HG03108 (cell line): ENCODE results near the gene CALML3.

Experiments
- ATAC-seq: cut with Tn5 transposase; IDR thresholded peaks from one replicate; pipeline ENCODE4 v1.9.1; 2021; ENCODE audit warnings: moderate library complexity; ENCODE audit not compliant: unreplicated experiment

CALML3 gene

DNA sequence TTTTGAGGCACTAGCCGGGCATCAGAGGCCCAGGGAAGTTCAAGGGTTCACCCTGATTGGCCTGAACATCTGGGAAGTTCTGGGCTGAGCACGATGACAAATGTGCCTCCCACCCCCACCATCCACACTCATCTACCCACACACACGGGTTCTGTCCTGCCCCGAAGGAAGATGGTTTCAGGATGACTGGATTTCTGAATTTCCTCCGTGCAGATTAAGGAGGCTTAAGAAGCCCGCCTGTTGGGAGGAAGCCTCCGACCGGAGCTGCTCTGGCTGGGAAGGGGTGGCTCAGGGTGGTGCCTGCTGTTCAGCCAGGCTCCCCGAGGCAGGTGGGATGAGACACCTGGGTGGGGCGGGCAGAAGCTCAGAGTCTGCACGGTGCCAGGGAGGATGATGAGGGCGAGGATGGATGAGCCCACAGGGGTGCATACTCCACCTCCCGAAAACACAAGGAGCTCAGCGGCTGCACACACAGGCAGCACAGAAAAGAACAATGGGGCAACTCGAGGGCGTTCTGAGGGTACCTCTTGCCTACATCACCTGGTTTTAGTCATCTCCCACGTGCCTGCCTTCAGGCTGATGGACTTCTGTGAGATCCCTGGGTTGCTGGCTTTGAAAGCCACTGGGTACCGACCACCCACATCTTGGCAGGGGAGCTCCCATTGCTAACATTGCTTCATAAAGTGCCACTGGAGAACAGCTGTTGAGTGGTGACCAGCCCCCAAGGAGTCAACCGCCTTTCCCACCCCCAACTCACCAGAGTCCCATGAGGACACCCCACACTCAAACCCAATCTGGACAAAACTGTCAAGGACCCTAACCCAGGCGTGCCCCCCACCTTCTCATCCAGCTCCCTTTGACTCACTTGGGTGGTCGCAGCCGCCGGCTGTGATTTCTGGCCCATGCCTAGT, 41.2 kb downstream of the CALML3 start:
- ATAC-seq: no peak

DNA sequence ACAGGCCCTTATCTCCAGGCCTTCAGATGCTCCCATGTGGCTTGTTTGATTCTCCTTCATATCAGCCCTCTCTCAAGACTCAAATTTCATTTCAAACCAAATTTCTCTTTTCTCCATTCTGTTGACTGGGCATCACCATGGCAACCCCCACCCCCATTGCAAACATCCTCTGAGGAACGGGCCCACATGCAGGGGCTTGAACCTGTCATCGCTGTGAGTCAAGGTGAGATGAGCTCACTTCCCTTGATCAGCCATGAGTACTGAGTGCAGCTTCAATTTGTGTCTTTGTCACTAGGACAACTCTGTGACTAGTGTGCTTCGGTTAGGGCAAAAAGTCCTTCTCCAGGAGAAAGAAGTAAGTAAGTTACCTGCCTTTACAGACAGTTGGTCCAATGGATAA, 41.9 kb downstream of the CALML3 start:
- ATAC-seq: no peak

DNA sequence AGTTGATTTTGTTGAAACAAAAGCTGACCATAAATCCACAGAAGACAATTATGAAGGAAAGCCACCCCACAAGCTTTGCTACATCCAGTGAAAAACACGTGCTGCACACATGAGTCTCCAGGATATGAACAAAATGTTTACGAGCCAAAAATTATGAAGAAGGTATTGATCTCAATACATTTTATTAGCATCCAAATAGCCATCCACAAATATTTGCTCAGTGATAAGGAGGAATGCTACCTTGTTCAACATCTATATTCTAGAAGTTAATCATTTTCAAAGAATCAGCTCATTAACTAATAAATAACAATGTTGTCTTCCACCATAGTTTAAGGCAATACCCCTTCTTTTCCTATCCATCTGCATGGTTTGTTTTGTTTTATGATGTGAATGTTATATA, 42.7 kb downstream of the CALML3 start:
- ATAC-seq: no peak

DNA sequence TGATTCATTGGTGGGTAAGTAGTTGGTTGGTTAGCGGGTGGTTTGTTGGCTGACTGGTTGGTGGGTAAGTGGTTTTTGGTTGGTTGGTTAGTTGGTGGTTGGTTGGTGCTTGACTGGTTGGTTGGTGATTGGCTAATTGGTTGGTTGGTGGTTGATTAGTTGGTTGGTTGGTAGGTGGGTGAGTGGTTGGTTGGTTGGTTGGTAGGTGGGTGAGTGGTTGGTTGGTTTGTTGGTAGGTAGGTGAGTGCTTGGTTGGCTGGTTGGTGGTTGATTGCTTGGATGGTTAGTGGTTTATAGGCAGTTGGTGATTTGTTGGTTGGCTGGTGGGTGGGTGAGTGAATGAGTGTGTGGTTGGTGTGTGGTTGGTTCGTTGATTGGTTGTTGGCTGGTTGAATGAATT, 44.2 kb downstream of the CALML3 start:
- ATAC-seq: no peak

DNA sequence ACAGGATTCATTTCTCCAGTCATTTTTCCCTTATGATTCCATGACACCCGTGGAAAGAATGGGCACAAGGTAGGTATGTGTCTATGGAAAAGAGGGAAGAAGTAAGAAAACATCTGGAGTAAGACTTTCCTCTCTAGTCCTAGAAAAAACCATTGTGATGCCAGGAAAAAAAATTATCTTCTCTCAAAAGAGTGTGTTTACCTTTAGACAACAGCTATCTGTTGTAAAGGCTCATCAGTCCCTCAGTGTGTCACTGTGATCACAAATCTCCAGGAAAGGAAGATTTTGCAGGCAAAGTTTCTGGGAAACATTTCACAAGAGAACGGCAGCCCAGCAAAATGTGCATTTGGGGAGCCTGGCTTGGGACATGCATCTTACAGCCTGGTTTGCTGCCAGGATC, 44.8 kb downstream of the CALML3 start:
- no peak for ATAC-seq

DNA sequence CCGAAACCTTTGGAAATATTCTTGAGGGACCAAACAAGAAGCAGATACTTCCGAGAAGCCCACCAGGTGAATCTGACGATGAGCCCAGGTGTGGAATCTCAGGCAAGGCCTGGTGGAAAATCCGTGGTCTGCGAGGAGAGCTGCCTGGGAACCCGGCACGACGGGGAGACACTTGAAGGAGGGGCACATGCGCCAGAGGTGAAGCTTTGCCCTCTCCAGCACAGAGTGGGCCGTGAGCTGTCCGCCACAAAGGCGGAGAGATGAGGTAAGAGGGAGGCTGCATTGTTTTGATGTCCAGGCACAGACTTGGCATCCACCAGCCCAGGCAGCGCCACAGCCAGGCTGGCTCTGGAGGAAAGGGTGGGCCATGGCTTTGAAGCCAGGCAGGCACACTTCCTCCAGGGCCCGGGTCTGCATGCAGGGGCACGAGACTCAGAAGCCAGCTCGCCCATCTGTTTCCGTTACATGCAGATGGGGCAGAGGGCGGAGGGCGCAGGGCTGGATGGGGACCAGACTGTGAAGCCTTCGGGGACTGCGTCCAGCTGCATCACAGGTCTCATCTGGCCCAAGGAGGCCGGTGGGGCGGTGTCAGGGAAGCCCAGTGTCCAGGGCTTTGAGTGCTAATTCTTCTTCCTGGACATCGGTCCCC, 45.4 kb downstream of the CALML3 start:
- no peak for ATAC-seq

DNA sequence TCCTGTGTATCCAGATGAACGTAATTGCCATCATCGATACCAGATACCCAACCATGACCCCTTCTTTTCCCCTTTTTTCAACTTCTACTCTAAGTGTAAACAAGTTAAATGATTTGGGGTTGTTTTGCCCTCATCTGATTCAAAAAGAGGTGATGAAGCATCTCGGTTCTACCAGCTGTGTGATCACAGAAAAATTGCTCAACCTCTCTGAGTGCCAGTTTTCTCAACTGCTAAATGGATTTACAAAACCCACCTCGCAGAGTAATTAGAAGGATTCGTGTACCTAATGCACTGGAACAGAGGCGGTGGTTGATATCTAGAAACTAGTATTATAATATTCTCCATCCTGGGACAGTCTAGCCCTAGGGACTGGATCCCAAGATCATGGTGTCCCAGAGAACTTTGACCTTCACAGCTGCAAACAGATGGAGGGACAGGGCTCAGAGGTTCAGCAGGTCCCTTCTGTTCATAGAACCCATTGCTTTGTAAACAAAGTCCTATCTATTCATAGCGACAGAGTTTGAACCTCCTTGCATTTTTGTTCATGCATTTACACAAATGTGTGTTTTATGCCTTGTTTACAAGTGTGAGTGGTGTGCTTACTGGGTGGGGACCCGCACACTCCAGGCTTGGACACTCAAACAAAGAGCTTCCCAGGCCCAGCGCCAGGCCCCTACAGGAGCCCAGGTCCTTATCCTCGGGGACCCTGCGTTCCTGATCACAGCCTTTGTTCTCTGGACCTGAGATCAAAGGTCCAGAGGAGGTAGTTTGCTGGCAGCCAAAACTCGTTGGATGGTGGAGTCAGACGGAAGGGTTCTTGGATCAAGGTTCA, 46.4 kb downstream of the CALML3 start:
- ATAC-seq: no peak

DNA sequence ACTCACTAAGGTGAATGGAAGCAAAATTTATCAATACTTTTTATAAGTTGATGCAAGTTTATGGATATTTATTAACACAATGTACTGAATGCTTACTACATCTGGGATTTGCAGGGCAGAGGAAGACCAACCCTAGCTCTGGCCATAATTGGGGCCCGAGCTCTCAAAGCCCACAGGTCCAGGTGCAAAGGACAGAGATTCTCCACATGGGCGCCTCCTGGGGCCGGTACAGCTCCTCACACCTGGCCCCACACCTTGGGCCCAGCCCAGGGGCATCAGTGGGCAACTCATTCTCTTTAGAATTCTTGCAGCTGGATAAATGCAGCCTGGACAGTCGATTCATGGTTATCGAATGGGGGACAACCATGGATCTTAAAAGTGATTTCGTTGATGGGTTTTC, 47.1 kb downstream of the CALML3 start:
- ATAC-seq: no peak

DNA sequence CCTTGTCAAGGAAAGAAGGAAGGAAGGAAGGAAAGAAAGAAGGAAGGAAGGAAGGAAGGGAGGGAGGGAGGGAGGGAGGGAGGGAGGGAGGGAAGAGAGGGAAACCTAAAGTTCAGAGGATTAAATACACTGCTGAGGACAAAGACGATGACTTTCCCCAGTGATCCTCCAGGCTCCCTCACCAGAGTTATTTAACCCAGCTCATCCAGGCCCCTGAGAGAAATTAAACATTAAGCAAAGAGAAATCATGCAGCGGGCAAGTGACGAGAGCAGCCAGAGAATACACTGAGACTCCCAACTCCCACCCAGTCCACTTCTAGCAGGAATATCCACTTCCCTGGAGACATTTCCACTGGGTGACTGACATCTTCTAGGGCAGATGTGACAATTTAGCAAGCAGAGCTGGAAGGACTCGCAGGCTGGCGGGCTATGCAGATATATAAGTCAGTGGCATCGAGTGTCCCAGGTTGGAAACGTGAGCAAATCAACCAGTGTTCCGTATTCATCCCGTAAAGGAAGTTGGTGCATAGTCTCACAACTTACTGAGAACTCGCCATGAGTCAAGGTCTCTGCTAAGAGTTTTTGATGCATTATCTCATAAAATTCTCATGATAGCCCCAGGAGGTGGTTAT, 48.7 kb downstream of the CALML3 start:
- no peak for ATAC-seq

DNA sequence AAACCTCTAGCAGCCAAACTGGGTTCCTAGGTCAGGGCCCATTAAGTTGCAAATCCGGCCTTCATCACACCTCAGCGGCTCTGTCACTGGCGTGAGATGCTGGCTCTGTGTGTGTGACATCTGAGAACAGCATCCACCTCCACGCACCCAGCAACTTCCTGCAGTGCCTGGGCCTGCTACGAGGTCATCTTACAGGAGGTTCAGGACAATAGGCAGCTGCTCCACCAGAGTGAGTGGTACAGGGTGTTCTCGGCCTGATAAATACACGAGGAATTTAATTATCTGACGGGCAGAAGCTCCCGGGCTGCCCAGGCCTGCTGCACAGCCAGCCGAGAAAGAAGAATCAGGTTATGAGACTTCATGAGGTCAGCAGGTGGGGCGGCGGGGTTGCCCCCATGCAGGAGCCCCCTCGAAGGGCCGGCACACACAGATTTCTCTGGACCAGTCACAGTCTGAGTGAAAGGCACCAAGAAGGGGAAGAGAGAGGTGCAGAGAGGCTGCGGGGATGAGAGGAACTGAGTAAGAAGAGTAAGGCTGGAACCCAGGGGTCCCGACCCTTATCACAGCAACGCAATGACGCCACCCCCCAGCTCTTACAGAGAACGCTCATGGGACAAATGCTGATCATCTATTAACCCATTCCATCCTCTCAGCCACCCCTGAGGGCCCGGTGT, 49.3 kb downstream of the CALML3 start:
- no peak for ATAC-seq

DNA sequence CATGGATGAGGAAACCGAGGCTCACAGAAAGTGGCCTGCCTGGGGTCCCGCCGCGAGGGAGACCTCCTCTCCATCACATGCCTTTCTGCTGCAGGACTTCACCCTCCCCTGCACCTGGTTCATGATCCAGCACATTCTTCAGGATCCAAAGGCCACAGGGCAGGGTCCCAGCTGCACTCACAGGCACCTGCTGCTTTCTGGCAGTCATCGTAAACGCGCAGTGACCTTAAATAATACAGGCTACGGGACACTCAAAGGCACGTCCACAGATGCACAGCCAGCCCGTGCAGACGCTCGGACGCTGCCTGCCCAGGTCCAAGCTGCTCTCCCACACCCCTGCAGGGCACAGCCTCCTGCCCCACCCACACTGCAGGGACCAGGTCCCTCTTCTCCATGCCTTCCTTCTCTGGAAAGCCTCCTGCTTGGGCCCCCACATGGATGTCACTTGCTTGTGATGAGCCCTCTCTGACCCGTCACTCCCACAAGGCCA, 49.9 kb downstream of the CALML3 start:
- ATAC-seq: no peak

DNA sequence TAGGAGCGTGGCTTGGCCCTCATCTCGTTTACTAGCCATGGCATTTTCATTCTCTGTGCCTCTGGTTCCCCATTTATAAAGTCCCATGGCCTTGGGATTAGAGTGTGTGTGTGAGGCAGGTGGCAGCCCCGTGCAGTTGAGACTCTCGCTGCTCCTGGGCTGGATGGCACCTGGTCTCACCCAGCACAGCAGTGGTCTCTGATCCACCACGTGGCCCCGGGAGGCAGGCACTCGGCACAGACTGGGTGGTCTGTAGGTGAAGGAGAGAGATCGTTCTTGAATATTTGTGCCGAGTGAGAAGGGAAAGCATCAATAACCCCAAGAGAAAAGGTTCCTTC, 50.4 kb downstream of the CALML3 start:
- ATAC-seq: no peak

DNA sequence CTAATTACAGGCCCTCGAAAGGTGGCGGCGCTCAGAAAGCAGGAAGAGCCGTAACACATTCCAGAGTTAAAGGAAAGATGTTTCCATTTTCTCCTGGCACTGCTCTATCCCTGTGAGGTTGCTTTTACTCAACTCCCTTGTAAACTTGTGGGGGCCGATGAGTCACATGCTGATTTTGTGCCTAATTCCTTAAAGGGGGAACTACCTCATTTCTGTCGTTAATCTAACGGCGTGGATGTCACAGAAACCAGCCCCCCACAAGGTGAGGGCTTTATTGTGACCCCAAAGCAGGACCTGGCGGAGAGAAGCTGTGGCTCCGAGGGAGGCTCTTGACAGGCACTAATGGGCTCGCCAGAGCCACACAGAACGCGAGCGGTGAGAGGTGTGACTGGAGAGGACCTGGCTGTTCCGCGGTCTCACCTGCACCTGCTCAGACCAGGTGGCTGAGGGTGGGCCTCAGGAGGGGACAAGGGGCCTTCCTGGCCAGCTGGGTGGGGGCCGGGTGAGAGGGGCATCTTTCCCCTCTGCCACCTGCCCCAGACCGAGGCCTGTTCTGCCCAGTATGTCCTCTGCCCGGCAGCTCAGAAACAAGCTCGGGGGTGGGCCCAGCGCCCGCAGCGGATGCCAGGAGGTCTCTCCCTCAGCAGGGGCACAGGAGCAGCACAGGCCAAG, 50.9 kb downstream of the CALML3 start:
- ATAC-seq: no peak

DNA sequence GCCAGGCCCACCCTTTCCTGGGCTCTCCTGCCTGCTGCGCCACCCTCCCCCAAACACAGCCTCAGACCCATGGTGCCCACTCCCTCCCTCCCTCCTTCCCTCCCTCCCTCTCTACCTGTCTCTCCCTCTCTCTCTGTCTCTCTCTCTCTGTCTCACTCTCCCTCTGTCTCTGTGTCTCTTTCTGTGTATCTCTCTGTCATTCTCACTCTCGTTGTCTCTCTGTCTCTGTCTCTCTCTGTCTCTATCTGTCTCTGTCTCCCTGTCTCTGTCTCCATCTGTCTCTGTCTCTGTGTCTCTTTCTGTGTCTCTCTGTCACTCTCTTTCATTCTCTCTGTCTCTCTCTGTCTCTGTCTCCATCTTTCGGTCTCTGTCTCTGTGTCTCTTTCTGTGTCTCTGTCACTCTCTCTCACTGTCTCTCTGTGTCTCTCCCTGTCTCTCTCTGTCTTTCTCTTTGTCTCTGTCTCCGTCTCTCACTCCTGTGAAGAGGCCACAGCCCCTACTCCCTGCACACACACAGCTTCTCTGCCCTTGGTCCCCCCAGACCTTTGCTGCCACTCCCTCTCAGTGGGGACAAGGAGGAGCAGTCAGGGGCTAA, 51.5 kb downstream of the CALML3 start:
- ATAC-seq: no peak
